Sigmoid colon (tissue), 7 donors: ENCODE measurements around the gene FADS1. TPM values are rescaled to one million over a fixed set of nuclear protein-coding genes. Genes with fewer than 3 reads are reported as not detected.

ENCODE experiments used
- DNase-seq: peaks from one replicate; pipeline ENCODE4 v3.0.0-alpha.2; 2019
- H3K27ac ChIP-seq, 4 donors: fragments of 200-600 bp; sonication (generic); one replicate each; pipeline ENCODE4 v1.5.1; 2016 to 2019; ENCODE audit warnings: mild to moderate bottlenecking in 1 of 4
- H3K27me3 ChIP-seq, 3 donors: fragments of 200-600 bp; sonication (generic); one replicate each; pipeline ENCODE4 v1.5.1; 2019; ENCODE audit warnings: mild to moderate bottlenecking in 1 of 3
- H3K36me3 ChIP-seq, 4 donors: fragments of 200-600 bp; sonication (generic); one replicate each; pipeline ENCODE4 v1.5.1; 2016 to 2019
- H3K4me1 ChIP-seq, 4 donors: fragments of 200-600 bp; sonication (generic); one replicate each; pipeline ENCODE4 v1.5.1; 2017 to 2019
- H3K4me3 ChIP-seq, 4 donors: fragments of 200-600 bp; sonication (generic); one replicate each; pipeline ENCODE4 v1.5.1; 2017 to 2019; ENCODE audit warnings: mild to moderate bottlenecking in 2 of 4, moderate library complexity in 1 of 4
- H3K9me3 ChIP-seq, 4 donors: fragments of 200-600 bp in 3 of 4; sonication (generic) in 3 of 4; one replicate each; pipeline versions ENCODE4 v1.5.1 to v1.6.1; 2013 to 2019
- CTCF ChIP-seq, 4 experiments: fragments of 450-650 bp in 3 of 4; fragments of 200-600 bp in 1 of 4; IDR thresholded peaks; one replicate each; pipeline ENCODE4 v1.5.1; 2016 to 2019; ENCODE audit warnings: antibody characterized with exemption in 4 of 4, mild to moderate bottlenecking in 3 of 4, moderate library complexity in 2 of 4
- EP300 ChIP-seq, 4 donors: sonication (generic); formaldehyde crosslinking; IDR thresholded peaks; one replicate each; pipeline ENCODE4 v1.6.1; 2017; ENCODE audit warnings: antibody characterized with exemption in 4 of 4
- POLR2A ChIP-seq, 2 donors: fragments of 450-650 bp; IDR thresholded peaks; one replicate each; pipeline ENCODE4 v1.6.1; 2016; ENCODE audit warnings: antibody characterized with exemption in 2 of 2, mild to moderate bottlenecking in 2 of 2, moderate library complexity in 2 of 2
- POLR2AphosphoS5 ChIP-seq, 4 donors: sonication (generic); formaldehyde crosslinking; IDR thresholded peaks; one replicate each; pipeline ENCODE4 v1.6.1; 2017; ENCODE audit warnings: antibody characterized with exemption in 4 of 4
- WGBS, 2 donors: extraction: QIAGEN DNeasy Blood & Tissue Kit; methylation state at CpG; one replicate each; pipeline ENCODE4 v1.1.7; 2013; 5-methylcytosine and 5-hydroxymethylcytosine counted together
- intact Hi-C: fragments of 100-400 bp; cut with DNase I; formaldehyde crosslinking; loops from one replicate; pipeline ENCODE4 v1.15.1; 2023
- polyA plus RNA-seq, 3 donors: library from polyadenylated mRNA; stranded (reverse); fragments of 200-250 nt; gene quantifications; one replicate each; pipeline ENCODE4 v1.2.3, GENCODE V29; 2013
- total RNA-seq, 4 donors: library from RNA; depleted of rRNA; stranded (reverse); fragments of >200 nt; gene quantifications; one replicate each; pipeline ENCODE4 v1.1.0, GENCODE V29; 2016
- donor health status: healthy with polysubstance abuse.
- donor health status: Bipolar disorder and iron deficiency.
- donor health status: healthy.

Gene FADS1
- total and polyA plus RNA-seq, 7 donors = 1.2 to 17.7 (median 12.6) TPM

- DNase-seq = no peak
- intact Hi-C loops = no loop called here
- Histone ChIP-seq H3K4me1 (peaks cover 0 to 15% (median 12%) of the 10 kb centered on the region in 4 donors), H3K36me3 (peaks cover 0 to 65% (median 9%) of the 10 kb centered on the region in 4 donors), H3K4me3 (no peak overlapping the region), H3K27ac (no peak overlapping the region), H3K9me3 (no peaks in the 10 kb centered on the region), H3K27me3 (no peaks in the 10 kb centered on the region)
- TF ChIP-seq CTCF (IDR thresholded peaks at IDR 0.05) (no peak), POLR2AphosphoS5 (IDR thresholded peaks at IDR 0.05) (no peak), EP300 (IDR thresholded peaks at IDR 0.05) (no peak), POLR2A (IDR thresholded peaks at IDR 0.05) (no peak)
- 88 to 91% methylated on average over 10 of the region's 10 CpGs for WGBS, 2 donors
Observed at GRCh38 chr11:61838921-61839320, 22.1 kb upstream of the FADS1 start.

- 87 to 96% methylated on average over 5 of the region's 5 CpGs for WGBS, 2 donors
- peaks cover 0 to 61% (median 9%) of the 10 kb centered on the region in 4 donors for H3K36me3 ChIP-seq
- H3K9me3 ChIP-seq = no peaks in the 10 kb centered on the region
- no peaks in the 10 kb centered on the region for H3K27me3 ChIP-seq
- intact Hi-C loops = no loop called here
- H3K4me3 ChIP-seq = no peak overlapping the region
- H3K27ac ChIP-seq = no peak overlapping the region
- no peak for DNase-seq
- TF ChIP-seq CTCF (IDR thresholded peaks at IDR 0.05) = no peak
- TF ChIP-seq POLR2A (IDR thresholded peaks at IDR 0.05) = no peak
- no peak for TF ChIP-seq POLR2AphosphoS5 (IDR thresholded peaks at IDR 0.05)
- no peak for TF ChIP-seq EP300 (IDR thresholded peaks at IDR 0.05)
- peaks cover 0 to 15% (median 12%) of the 10 kb centered on the region in 4 donors for H3K4me1 ChIP-seq
Observed at GRCh38 chr11:61838501-61838900, 21.7 kb upstream of the FADS1 start.

GRCh38 chr11:61837411-61838005 is 20.7 kb upstream of the FADS1 start:
- peaks cover 0 to 51% (median 9%) of the 10 kb centered on the region in 4 donors for H3K36me3 ChIP-seq
- intact Hi-C loops = no loop called here

GRCh38 chr11:61836193-61836592 is 19.4 kb upstream of the FADS1 start:
- no peaks in the 10 kb centered on the region for H3K9me3 ChIP-seq

More at GRCh38 chr11:61837411-61838005, 20.7 kb upstream of the FADS1 start:
- DNase-seq = no peak
- no peaks in the 10 kb centered on the region for H3K9me3 ChIP-seq
- 87 to 93% methylated on average over 15 of the region's 15 CpGs for WGBS, 2 donors
- peaks cover 0 to 15% (median 12%) of the 10 kb centered on the region in 4 donors for H3K4me1 ChIP-seq
- H3K4me3 ChIP-seq = no peak overlapping the region
- TF ChIP-seq EP300 (IDR thresholded peaks at IDR 0.05) (no peak), POLR2AphosphoS5 (IDR thresholded peaks at IDR 0.05) (no peak), CTCF (IDR thresholded peaks at IDR 0.05) (no peak), POLR2A (IDR thresholded peaks at IDR 0.05) (no peak)
- H3K27ac ChIP-seq = no peak overlapping the region
- no peaks in the 10 kb centered on the region for H3K27me3 ChIP-seq

More at GRCh38 chr11:61836193-61836592, 19.4 kb upstream of the FADS1 start:
- intact Hi-C loops = no loop called here
- no peak for DNase-seq
- 94 to 95% methylated on average over 8 of the region's 8 CpGs for WGBS, 2 donors
- H3K27me3 ChIP-seq = no peaks in the 10 kb centered on the region
- peaks cover 0 to 25% (median 14%) of the 10 kb centered on the region in 4 donors for H3K4me1 ChIP-seq
- H3K4me3 ChIP-seq = no peak overlapping the region
- H3K36me3 ChIP-seq = peaks cover 0 to 38% (median 8%) of the 10 kb centered on the region in 4 donors
- TF ChIP-seq EP300 (IDR thresholded peaks at IDR 0.05) = no peak
- no peak for TF ChIP-seq CTCF (IDR thresholded peaks at IDR 0.05)
- no peak for TF ChIP-seq POLR2AphosphoS5 (IDR thresholded peaks at IDR 0.05)
- TF ChIP-seq POLR2A (IDR thresholded peaks at IDR 0.05) = no peak
- peak overlapping the region in 1 of 4 donors; percentile 24 for H3K27ac ChIP-seq
